K562 (cell line): ENCODE results near the gene CCDC15.

Experiments
- CBFB ChIP-seq: sonication (generic); formaldehyde crosslinking; IDR thresholded peaks from 2 replicates; pipeline ENCODE4 v1.4.0; 2020; ENCODE audit warnings: mild to moderate bottlenecking, missing genetic modification reagents
- CTCF ChIP-seq, 3 experiments: IDR thresholded peaks in 2 of 3; conservative IDR thresholded peaks in 1 of 3; 2 replicates each; pipeline ENCODE4 v1.5.1; 2011 to 2012; ENCODE audit warnings: low read length in 3 of 3, mild to moderate bottlenecking in 3 of 3, control low read depth in 2 of 3, improper control_type of control experiment in 1 of 3, inconsistent platforms in 1 of 3, low read depth in 1 of 3, mixed read lengths in 1 of 3, moderate library complexity in 1 of 3; ENCODE audit not compliant: insufficient read depth in 2 of 3
- SMARCE1 ChIP-seq: fragments of 450-650 bp; IDR thresholded peaks from 2 replicates; pipeline ENCODE4 v1.7.1; 2016; ENCODE audit warnings: mild to moderate bottlenecking

GRCh38 chr11:124978316-124978715 lies 24.3 kb downstream of the CCDC15 start:
- TF ChIP-seq CTCF (IDR thresholded peaks at IDR 0.05 in 2 of 3, conservative IDR thresholded peaks at IDR 0.05 in 1 of 3; ENCODE audit: insufficient read depth in 2 of 3, low read depth in 1 of 3, low read length in 3 of 3): no peak
- no peak for TF ChIP-seq SMARCE1
- no peak for TF ChIP-seq CBFB
